GM19397 (cell line): Measurements from ENCODE around the gene BARX1.

Source experiments
- ATAC-seq: cut with Tn5 transposase; IDR thresholded peaks from one replicate; pipeline ENCODE4 v1.9.1; 2021; ENCODE audit warnings: mild to moderate bottlenecking, moderate library complexity; ENCODE audit not compliant: unreplicated experiment

The BARX1 gene

GRCh38 chr9:93929231-93929630 lies 25.9 kb downstream of the BARX1 start:
- no peak for ATAC-seq

- no peak for ATAC-seq
These were observed 32.6 kb downstream of the BARX1 start for GRCh38 chr9:93922535-93922934.

- no peak for ATAC-seq
These were observed 34.9 kb downstream of the BARX1 start for GRCh38 chr9:93920131-93920800.

- no peak for ATAC-seq
These were observed 37.1 kb downstream of the BARX1 start for GRCh38 chr9:93918061-93918460.

- ATAC-seq, result no peak
These were observed 37.9 kb downstream of the BARX1 start for GRCh38 chr9:93917121-93917853.

- ATAC-seq, result no peak
These were observed 38.8 kb downstream of the BARX1 start for GRCh38 chr9:93916358-93916757.

GRCh38 chr9:93911801-93912554 lies 43.2 kb downstream of the BARX1 start:
- no peak for ATAC-seq

- ATAC-seq, result no peak
These were observed 43.9 kb downstream of the BARX1 start for GRCh38 chr9:93911136-93911745.

- no peak for ATAC-seq
These were observed 44.6 kb downstream of the BARX1 start for GRCh38 chr9:93910598-93910997.

- no peak for ATAC-seq
These were observed 45.0 kb downstream of the BARX1 start for GRCh38 chr9:93910196-93910595.

- ATAC-seq, result no peak
These were observed 45.9 kb downstream of the BARX1 start for GRCh38 chr9:93909242-93909616.

GRCh38 chr9:93908591-93909241 lies 46.4 kb downstream of the BARX1 start:
- ATAC-seq, result no peak

GRCh38 chr9:93907551-93908199 lies 47.5 kb downstream of the BARX1 start:
- no peak for ATAC-seq

GRCh38 chr9:93906195-93906880 lies 48.8 kb downstream of the BARX1 start:
- ATAC-seq, result no peak

GRCh38 chr9:93905473-93906133 lies 49.6 kb downstream of the BARX1 start:
- no peak for ATAC-seq

GRCh38 chr9:93904649-93905472 lies 50.3 kb downstream of the BARX1 start:
- no peak for ATAC-seq

GRCh38 chr9:93903886-93904648 lies 51.1 kb downstream of the BARX1 start:
- no peak for ATAC-seq
